K562 (cell line): ENCODE results near the gene LIMCH1. TPM values are rescaled to one million over a fixed set of nuclear protein-coding genes. Genes with fewer than 3 reads are reported as not detected.
A peak's percentile ranks its signal among the peaks of the same experiment; 100 is the strongest.

Experiments
- ATAC-seq: fragments of 200-7000 bp; cut with Tn5 transposase; 3 replicates; pipeline ENCODE4 v1.9.1; 2020; ENCODE audit warnings: moderate library complexity
- BruUV-seq: library from RNA; stranded (reverse); fragments of 400-500 nt; replicated peaks from 2 replicates; lab custom pipeline; 2021; lab: Mats Ljungman, UMichigan
- CTCF ChIA-PET: fragments of 300-600 bp; formaldehyde crosslinking; extraction: SDS; loops from one replicate; lab custom pipeline; 2021; ENCODE audit warnings: low intra/inter-chr PET ratio; lab: Yijun Ruan, JAX
- POLR2A ChIA-PET: fragments of 300-600, 350-650 bp; sonication (Branson Sonifier 250); formaldehyde crosslinking; extraction: SDS; loops from one replicate; lab custom pipeline; 2021; ENCODE audit warnings: antibody characterized with exemption, inconsistent platforms; lab: Yijun Ruan, JAX
- DNase-seq, 4 experiments: peaks; one replicate each; pipeline versions ENCODE4 v3.0.0 to v3.0.0-alpha.2; 2011 to 2018; ENCODE audit warnings: low spot score in 3 of 4, mixed read lengths in 3 of 4; ENCODE audit errors: extremely low read depth in 1 of 4
- FAIRE-seq: peaks from 2 replicates; lab custom pipeline; 2011; peaks lifted over from hg19 to GRCh38; lab: Jason Lieb, UNC
- H2AFZ ChIP-seq: 2 replicates; pipeline ENCODE4 v1.6.0; 2011; ENCODE audit warnings: low read depth, low read length, control low read depth, inconsistent platforms
- H3K27ac ChIP-seq: fragments of 200-600 bp; 3 replicates; pipeline ENCODE4 v1.8.0; 2011; ENCODE audit warnings: low read depth, mild to moderate bottlenecking, control low read depth, inconsistent platforms, low read length, moderate library complexity, mixed read lengths; ENCODE audit errors: extremely low read depth
- H3K27me3 ChIP-seq, 2 experiments: fragments of 300-600 bp in 1 of 2; 2 replicates in 1 of 2; 3 replicates in 1 of 2; pipeline versions ENCODE4 v1.6.0 to v1.8.0; 2011; ENCODE audit warnings: inconsistent platforms in 2 of 2, low read length in 2 of 2, mild to moderate bottlenecking in 1 of 2, mixed read lengths in 1 of 2, moderate library complexity in 1 of 2; ENCODE audit not compliant: control insufficient read depth in 2 of 2, insufficient read depth in 2 of 2
- H3K36me3 ChIP-seq: fragments of 300-600 bp; 3 replicates; pipeline ENCODE4 v1.8.0; 2011; ENCODE audit warnings: mild to moderate bottlenecking, low read length, inconsistent platforms; ENCODE audit not compliant: control insufficient read depth, insufficient read depth
- H3K4me1 ChIP-seq, 2 experiments: fragments of 200-600 bp in 1 of 2; replicated peaks in 1 of 2; 2 replicates in 1 of 2; 3 replicates in 1 of 2; pipeline versions ENCODE4 v1.5.1 to v1.8.0; 2011; ENCODE audit warnings: inconsistent platforms in 2 of 2, low read length in 2 of 2, mild to moderate bottlenecking in 1 of 2, mixed read lengths in 1 of 2, moderate library complexity in 1 of 2; ENCODE audit not compliant: control insufficient read depth in 2 of 2, insufficient read depth in 2 of 2
- H3K4me2 ChIP-seq: 2 replicates; pipeline ENCODE4 v1.6.1; 2011; ENCODE audit warnings: low read length, control low read depth, inconsistent platforms, mixed read lengths; ENCODE audit not compliant: insufficient read depth
- H3K4me3 ChIP-seq: fragments of 200-600 bp; sonication (generic), shearing (Covaris generic); 2 replicates; pipeline ENCODE4 v1.5.1; 2016; ENCODE audit warnings: control low read depth, inconsistent platforms
- H3K79me2 ChIP-seq: fragments of 200-600 bp; 3 replicates; pipeline ENCODE4 v1.8.0; 2011; ENCODE audit warnings: low read length, inconsistent platforms; ENCODE audit not compliant: control insufficient read depth, insufficient read depth
- H3K9ac ChIP-seq, 2 experiments: 2 replicates each; pipeline versions ENCODE4 v1.6.0 to v1.6.1; 2011; ENCODE audit warnings: low read depth in 2 of 2, low read length in 2 of 2, control low read depth in 1 of 2, inconsistent platforms in 1 of 2, mild to moderate bottlenecking in 1 of 2, mixed read lengths in 1 of 2; ENCODE audit not compliant: insufficient read depth in 1 of 2
- H3K9me1 ChIP-seq: one replicate; pipeline ENCODE4 v1.6.0; 2011; ENCODE audit warnings: inconsistent platforms, mild to moderate bottlenecking, low read length, moderate library complexity; ENCODE audit not compliant: control insufficient read depth, insufficient read depth
- H3K9me3 ChIP-seq: replicated peaks from 2 replicates; pipeline ENCODE4 v1.5.1; 2011; ENCODE audit warnings: low read depth, low read length, inconsistent platforms; ENCODE audit not compliant: control insufficient read depth, insufficient read depth
- H4K20me1 ChIP-seq: replicated peaks from 2 replicates; pipeline ENCODE4 v1.6.1; 2011; ENCODE audit warnings: low read length, inconsistent platforms, mixed read lengths; ENCODE audit not compliant: control insufficient read depth, insufficient read depth
- HMG20B ChIP-seq: fragments of 250-450 bp; sonication (Bioruptor Pico); IDR thresholded peaks from 2 replicates; pipeline ENCODE4 v1.5.0; 2021; ENCODE audit warnings: mild to moderate bottlenecking
- RBM25 ChIP-seq: fragments of 200-400 bp; formaldehyde crosslinking; IDR thresholded peaks from 2 replicates; pipeline ENCODE4 v1.6.1; 2018; ENCODE audit warnings: low read length, low read depth, moderate library complexity; ENCODE audit not compliant: severe bottlenecking
- WGBS: fragments of 100-300 bp; shearing (Covaris generic); methylation state at CpG from one replicate; pipeline ENCODE4 v1.1.6; 2016; ENCODE audit warnings: low coverage, mixed read lengths; ENCODE audit not compliant: insufficient coverage; ENCODE audit errors: missing lambda C conversion rate; 5-methylcytosine and 5-hydroxymethylcytosine counted together
- in situ Hi-C: fragments of 300-500 bp; cut with MboI; formaldehyde crosslinking; loops from 4 replicates; pipeline ENCODE4 v1.15.0; 2018; ENCODE audit warnings: inconsistent platforms, mixed read lengths
- intact Hi-C: fragments of 100-400 bp; cut with micrococcal nuclease; formaldehyde crosslinking; loops from 2 replicates; pipeline ENCODE4 v1.14.2; 2022
- polyA plus RNA-seq, 8 experiments: library from polyadenylated mRNA; depleted of rRNA in 4 of 8; stranded (reverse) in 5 of 8; unstranded in 3 of 8; fragments of >200 nt; fragmentation: Nextera tagmentation in 2 of 8; fragmentation: Illumina TruSeq in 1 of 8; extraction: Ambion mirVana in 2 of 8; extraction: Trizol in 1 of 8; gene quantifications; 2 replicates each; pipeline versions ENCODE4 v1.2.1 to v1.2.3, GENCODE V29; 2011 to 2014; ENCODE audit warnings: inconsistent platforms in 1 of 8, missing spikeins in 1 of 8
- total RNA-seq, 7 experiments: library from RNA; depleted of rRNA in 6 of 7; stranded (reverse); fragments of >200 nt in 6 of 7; fragmentation: Illumina TruSeq in 2 of 7; extraction: Trizol in 2 of 7; gene quantifications; 2 replicates each; pipeline versions ENCODE4 v1.2.1 to v1.2.3, GENCODE V29; 2011 to 2021; ENCODE audit warnings: low replicate concordance in 1 of 7

Gene LIMCH1
- total and polyA plus RNA-seq, 9 of the 15 experiments (the other 6 are each of a cell fraction or from before 2014, with no cell fraction given) = 0.35 TPM; not detected in 8

- Histone ChIP-seq H3K9ac (no peak overlapping the region), H2AFZ (no peak overlapping the region), H3K27ac (no peak overlapping the region), H3K4me1 (no peaks in the 10 kb centered on the region), H3K9me1 (no peaks in the 10 kb centered on the region), H3K36me3 (no peaks in the 10 kb centered on the region), H3K27me3 (no peaks in the 10 kb centered on the region; a peak in 2 of 5 replicates), H4K20me1 (no peaks in the 10 kb centered on the region), H3K4me2 (no peak overlapping the region), H3K9me3 (no peaks in the 10 kb centered on the region), H3K4me3 (no peak overlapping the region), H3K79me2 (no peaks in the 10 kb centered on the region)
- CTCF ChIA-PET = no interaction called here
- FAIRE-seq = no peak
- no TSS peak for BruUV-seq
- in situ Hi-C loops (no loop called here), intact Hi-C loops (no loop called here)
- no peak for ATAC-seq
- TF ChIP-seq HMG20B (CRISPR knock-in tag) = no peak
- peak; percentile 65 for TF ChIP-seq RBM25
- POLR2A ChIA-PET = interaction anchor here (0.9 kb wide), 1 partner anchor 28 kb away, joined by 4 read pairs; no protein-coding TSS in a partner anchor
- no peak for DNase-seq
- 0% methylated on average over 1 of the region's 1 CpG for WGBS
Measured at GRCh38 chr4:41611124-41611838, 73.3 kb downstream of the LIMCH1 start.
